ENCODE data around the gene SORCS2.

Gene SORCS2

DNA sequence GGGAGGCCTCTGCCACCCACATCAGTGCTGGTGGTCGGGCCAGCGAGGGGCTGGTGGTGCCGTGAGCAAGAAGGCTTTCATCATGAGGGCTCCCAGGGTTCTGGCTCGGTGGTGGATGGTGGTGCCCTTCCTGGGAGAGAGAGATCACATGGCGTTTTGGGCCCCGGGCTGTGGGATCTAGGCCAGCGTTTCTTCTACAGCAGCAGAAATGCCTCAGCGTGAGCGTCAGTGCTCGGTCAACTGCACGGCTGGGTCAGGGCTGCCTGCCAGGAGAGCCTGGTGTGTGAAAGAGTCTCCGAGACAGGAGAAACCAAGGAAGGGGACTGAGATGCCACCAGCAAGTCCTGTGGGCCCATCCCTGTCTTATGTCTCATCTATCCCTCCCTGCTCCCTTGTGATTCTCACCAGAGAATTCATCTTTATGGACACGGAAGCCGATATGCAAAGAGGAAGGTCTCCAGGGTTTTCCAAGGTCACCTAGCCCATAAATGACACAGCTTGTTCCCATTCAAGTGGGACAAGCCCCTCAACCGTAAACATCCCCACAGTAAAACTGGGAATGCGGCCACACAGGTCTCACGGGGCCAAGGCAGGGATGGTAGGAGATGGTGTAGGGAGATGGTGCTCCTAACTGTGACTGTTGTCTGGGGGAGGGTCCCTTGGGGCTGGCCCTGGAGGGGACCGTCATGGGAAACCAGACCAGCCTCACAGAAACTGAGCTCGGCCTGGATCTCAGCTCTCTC lies 99.2 kb downstream of the SORCS2 start:
- no peak for DNase-seq (ENCODE audit: low read depth)

DNA sequence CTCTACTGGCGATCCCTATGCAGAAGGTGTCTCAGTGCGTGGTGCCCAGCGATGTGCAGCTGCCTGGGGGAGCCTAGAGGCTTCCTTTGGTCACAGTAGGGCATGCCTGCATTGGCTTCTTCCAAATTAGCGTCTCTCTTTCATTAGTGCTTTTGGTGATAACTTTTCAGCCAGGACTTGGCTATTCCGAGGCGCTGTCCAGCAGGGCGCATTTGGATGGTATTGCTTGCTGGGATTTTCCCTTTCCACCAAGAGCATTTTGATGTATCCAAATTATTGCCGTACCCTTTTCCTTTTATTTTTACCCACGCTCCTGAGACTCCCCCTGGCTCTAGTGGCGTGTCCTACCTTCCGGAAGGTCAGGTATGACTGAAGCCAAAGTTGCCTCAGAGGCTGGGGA lies 101.4 kb downstream of the SORCS2 start:
- no peak for DNase-seq (ENCODE audit: low read depth)

DNA sequence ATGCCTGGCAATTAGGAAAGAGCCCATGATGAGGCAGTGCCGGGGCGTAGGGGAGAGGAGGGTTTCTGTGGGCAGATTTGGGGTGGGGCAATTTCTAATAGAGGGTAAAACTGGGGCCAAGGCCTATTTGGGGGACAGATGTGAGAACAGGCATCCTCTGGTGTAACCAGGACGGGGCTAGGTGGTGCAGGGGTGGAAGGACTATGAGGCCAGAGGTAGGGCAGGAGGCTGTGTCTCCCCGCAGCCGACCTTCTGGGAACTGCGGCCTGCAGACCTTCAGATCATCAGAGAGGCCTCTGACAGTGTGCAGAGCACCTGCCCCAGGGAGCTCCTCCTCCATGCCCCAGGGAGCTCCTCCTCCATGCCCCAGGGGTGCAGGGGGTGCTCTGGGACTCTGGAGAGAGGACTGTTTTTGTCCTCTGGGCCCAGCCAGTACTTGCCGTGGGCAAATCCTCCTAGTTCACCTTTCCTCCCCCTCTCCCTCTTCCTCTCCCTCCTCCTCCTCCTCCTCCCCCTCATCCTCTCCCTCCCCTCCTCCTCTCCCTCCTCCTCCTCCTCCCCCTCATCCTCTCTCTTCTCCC lies 101.9 kb downstream of the SORCS2 start:
- no peak for DNase-seq (ENCODE audit: low read depth)

DNA sequence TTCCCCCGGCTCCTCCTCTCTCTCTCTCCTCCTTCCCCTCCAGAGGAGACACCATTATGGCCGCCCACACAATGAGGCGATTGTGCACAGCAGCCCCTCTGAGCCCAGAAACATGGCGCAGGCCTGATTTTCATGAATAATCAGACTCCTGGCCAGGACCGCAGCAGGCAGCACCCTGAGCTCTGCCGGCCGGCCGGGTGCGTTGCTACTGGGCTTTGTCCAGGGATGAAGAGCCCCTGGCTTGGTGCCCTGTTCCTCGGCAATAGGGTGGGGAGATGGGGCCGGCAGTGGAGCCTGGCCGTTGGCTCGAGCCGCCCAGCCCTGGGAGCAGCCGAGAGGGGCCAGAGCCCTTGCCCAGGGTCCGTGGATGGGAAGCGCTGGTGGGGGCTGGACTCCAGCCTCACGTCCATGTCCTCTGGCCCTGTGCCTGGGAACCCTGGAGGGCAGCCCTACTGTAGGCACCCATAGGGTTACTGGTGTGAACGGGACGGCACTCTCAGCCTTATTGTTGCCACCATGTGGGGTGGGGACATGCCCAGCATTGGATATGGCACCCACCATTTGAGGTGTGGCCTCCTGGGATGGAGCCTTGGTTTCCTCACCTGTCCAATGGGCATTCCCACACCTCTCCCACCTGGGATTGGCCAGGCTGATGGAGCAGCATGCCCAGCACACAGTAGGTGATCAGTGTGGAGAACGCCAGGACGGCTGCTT lies 103.0 kb downstream of the SORCS2 start:
- no peak for DNase-seq (ENCODE audit: low read depth)

DNA sequence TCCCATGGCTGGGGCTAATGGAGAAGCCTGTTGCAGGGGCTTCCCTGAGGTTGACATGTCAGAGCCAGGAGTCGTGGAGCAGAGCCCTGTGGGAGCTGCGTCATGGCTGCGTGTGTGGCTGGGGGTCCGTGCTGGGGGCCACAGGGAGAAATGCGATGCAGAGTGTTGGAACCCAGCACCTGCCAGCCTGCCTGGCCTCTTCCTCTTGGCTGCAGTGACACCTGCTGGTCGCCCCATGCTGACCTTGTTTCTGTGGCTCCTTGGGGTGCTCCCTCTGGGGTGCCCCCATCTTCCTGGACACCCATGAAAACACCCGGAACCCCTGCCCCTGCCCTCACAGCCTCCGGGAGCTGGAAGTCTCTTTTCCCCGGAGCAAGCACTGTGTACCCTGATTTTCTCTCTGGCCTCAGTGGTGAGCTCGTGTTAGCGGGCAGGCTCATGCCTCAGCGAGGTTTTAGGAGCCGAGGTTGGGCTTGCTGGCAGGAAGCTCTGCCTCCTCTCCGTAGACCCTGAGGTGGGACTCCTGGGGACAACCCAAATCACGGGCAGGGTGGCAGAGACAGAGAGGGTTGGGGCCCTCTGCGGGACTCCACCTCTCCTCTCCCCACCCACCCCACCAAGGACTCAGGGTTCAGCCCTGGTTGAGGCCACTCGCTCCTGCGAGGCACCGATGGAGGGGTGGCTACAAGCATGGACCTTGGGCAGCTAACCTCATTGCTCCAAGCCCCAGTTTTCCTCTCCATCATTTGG lies 103.7 kb downstream of the SORCS2 start:
- no peak for DNase-seq (ENCODE audit: low read depth)

DNA sequence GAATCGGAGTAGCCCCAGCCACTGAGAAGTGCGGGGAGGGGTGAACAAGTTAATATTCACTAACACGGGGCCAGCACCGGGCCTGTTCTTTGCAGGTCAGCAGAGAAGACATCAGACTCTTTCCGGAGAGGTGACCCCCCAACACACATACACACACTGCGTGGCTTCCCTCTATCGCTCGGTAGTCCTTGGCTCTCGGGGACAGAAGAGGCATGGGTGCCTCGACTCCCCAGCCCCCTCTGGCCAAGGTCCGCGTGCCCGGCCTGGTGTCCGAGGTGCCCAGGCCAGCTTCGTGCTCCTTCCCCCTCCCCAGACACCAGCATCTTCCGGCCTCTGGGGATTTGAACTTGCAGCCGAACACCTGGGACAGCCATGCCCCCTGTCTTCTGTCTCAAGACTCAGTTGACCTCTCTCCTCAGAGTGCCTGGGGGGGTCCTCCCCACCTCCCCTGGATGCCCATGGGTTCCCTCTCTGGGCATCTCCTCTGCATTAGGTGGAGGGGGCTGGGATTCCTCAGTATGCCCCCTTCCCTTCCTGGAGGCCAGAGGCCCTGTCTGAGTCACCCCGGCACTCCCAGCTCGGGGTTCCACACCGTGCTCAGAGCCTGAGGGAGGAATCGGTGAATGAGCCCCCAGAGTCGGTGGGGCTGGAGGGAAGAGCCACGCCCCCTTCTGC lies 104.5 kb downstream of the SORCS2 start:
- DNase-seq (ENCODE audit: low read depth) = no peak

DNA sequence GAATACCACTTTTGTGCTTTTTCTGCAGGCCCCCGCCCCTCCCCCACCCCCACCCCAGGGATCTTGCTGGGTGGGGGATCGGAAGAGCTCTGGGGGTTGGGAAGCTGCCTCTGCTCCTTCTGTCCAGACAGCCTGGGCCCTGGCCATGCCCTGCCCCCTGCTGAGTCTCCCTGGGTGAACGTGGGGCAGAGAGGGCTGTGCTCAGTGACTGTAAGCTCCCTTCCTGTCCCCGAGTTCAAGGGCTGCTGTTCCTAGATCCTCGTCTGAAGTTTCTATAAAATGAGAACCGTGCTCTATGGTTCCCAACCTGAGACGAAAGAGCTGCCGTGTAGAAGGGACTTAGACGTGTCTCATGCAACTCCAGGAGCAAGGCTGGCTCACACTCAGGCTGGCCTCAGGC lies 105.0 kb downstream of the SORCS2 start:
- DNase-seq (ENCODE audit: low read depth) = no peak

DNA sequence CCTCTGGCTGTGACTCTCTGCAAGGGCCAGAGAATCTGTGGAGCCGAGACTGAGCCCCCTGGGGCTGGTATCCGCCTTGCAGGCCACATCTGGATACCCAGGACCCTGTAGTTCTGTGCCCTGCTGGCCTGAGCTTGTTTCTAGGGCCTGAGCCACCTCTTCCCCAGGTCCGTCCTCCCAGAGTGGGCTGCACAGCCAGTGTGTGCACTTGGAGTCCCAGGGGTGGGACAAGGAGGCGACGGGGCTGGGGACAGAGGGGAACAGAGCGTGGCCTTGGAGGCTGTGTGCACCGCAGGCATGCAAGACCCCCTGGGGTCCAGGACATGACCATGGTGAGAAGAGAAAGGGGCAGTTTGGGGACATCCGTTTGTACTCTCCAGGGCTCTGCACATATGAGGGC lies 105.5 kb downstream of the SORCS2 start:
- DNase-seq (ENCODE audit: low read depth) = no peak

DNA sequence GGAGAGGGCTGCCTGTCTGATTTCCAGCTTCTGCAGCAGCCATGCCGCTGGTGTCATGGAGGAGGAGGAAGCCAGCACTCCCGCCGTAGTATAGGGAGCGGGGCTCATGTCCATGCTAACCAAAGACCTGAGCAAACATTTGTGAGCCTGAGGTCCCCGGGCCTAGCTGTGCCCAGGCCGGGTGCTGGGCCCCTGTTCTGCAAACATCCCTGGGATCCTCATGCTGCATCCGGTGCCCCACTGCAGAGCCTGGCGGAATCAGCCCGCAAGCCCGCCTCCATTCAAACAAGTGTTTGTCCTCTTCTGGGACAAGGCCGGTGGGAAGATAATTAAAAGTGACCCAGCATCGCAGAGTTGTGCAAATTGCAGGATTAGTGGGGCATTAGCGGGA lies 106.3 kb downstream of the SORCS2 start:
- no peak for DNase-seq (ENCODE audit: low read depth)

DNA sequence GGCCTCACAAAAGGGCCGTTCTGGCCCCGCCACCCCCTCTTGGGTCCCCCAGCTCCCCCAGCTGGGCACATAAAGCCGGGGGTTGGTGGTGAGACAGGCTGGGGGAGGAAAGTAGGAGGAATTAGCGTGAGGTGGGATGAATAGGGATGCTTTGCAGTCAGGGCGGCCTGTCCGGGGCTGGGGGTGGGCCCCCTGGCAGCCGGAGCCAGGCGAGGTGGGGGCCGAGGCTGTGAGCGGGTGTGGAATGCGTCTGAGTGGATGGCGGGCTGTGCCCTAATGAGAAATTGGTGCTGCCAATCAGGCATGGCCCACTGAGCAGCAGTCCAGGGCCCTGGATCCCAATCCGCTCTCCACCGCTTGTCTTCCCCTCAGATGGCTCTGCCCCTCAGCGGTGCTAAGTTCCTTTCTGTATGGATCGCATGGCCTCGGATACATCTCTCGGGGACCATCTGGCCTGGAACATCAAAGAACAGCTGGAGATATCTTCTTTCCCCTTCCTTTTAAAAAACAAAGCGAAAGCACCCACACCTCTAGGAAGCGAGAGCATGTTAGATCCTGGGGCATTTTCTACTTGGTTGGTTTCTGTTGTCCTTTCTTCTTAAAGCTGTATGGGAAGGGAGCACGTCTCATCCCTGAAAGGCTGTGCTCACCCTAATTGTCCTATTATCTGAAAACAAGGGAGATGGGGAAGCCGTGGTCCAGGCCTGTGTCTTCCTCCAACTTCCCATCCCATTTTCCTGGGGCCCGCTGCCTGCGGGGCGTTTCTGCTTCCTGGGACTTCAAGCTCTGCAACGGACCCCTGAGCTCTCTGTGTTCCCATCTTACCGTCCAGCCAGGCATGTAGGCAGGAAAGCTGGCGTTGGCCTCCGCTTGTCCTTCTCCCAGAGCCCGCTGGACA lies 106.9 kb downstream of the SORCS2 start:
- no peak for DNase-seq (ENCODE audit: low read depth)

DNA sequence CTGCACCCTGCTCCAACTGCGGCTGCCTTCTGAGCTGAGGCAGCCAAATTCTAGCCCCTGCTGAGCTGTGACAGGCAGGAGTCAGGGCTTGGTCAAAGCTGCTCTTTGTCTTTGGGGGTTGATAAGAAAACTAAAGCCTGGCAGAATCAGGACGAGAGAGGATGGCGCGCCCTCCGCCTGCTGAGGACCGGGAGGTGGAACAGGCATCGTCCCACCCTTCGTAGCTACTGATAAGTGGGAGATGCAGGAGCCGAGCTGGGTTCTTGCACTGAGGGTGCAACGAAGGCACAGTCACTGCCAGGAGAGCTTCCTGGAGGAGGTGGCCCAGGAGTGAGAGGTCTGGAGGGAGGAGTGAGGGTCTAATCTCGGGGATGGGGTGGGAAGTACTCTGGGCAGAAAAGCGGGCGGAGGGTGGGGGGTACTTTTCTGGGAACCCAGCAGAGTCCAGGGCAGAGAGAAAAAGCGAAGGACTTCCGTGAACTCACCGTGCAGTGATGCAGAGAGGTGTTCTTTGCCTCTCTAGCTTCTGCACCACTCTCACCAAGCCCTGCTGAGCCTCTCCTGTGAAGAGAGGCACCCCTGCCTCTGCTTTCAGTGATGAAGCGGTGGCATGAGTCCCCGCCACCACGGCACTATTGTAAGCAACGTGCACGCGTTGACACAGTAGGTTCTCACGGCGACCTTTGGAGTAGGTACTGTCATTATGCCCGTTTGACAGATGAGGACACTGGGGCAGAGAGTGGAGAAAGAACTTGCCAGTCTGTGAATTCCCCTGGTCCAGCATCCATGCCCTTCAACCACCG lies 107.8 kb downstream of the SORCS2 start:
- no peak for DNase-seq (ENCODE audit: low read depth)

DNA sequence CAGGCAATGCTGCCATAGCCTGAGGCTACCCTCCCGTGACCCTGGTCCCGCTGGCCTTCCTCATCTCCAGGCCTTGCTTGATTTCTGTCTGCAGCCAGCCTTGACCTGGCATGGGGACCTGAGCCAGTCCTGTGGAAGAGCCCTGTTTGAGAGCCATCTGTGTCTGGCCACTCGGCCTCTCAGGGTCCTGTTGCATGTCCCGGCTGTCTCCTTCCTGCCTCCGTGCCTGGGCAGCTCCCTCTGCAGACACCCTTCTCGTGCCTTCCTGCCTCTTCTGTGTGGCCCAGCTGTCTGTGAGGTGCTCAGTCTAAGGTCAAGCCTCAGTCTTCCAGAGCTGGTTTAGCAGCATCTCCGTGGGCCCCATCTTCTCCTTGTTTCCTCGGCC lies 108.4 kb downstream of the SORCS2 start:
- DNase-seq (ENCODE audit: low read depth) = no peak

DNA sequence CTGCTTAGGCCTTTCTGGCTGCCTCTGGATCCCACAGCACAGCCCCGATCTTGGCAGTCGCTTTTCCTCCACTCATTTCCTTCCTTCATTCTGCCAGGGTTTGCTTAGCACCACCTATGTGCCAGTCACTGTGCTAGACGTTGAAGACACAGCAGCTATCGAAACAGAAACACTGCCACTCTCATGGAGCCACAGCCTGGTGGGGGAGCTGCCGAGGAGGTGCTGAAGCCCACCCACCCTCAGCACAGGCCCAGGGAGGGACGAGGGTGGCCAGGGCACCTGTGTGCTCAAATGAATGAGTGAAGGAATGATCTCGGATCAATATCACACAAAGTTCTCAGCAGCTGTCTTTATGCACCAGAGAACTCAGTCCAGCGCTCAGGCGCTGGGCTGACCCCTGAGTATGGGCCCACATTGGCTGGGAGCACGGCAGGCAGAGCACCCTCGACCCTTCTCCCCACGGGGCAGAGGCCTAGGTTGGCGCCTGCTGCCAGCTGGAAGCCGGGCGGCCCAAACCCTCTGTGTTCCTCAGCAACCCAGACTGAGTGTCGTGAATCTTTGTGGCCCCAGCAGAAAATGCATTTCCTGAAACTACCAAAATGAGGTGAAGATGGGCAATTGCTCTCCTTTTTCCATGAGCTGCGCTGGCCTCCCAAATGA lies 108.9 kb downstream of the SORCS2 start:
- no peak for DNase-seq (ENCODE audit: low read depth)

DNA sequence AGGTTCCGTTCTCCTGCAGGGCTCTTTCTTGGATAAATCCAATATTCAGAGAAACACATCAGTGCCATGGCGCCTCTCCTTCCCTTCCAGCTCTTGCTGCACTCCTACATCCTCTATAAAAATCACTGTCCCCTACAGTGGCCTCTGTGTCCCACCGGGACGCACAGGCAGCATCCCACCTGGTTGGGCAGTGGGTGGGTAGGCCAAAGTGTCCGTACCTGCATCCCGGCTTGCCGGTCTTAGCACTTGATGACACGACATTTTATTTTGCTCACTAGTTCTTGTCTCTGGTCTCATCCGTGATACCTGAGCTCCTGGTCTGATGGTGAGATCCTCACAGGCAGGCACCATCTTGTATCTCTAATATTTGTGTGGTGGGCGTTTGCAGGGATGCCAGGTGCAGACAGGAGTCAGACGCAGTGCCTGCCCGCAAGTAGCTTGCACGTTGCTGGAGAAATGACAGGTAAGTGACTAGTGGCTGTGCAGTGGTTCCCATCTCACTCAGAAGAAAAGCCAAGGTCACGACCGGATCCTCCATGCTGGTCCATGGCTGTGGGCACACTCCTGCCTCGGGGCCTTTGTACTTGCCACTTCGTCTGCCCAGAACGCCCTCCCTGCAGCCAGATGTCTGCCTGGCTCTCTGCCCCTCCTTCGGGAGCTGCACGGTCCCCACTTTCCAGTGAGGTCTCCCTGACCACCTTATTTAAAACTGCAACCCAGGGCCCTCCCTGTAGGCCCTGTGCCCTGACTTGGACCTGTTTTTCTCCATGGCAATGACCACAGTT lies 109.7 kb downstream of the SORCS2 start:
- DNase-seq (ENCODE audit: low read depth) = no peak

DNA sequence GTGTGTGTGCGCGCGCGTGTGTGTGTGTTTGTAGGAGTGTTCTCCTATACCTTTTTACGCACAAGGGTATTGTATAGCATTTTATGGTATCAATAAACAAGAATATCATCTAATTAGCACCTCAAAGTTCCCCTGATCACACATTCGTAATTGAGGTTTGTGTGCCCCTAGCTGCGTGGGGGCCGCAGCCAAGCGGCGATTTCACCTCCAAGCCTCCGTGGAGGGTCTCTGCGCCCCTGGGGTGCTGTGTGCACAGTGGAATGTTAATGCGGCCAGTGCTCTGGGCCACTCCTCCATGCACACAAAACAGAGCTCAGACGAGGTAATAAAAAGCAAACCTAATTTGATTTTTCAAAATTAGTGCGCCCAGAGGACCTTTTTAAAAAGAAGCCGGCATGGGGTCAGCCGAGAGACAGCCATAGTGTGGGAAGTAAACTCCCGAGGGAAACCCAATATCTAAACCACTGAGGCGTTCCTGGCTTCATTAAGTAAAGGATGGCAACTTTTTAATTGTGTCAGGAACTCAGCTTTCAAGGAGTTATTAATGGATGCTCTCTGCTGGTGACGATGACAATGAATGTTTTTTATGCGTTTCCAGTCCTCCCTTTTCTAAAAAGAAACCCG lies 110.6 kb downstream of the SORCS2 start:
- DNase-seq (ENCODE audit: low read depth) = no peak

DNA sequence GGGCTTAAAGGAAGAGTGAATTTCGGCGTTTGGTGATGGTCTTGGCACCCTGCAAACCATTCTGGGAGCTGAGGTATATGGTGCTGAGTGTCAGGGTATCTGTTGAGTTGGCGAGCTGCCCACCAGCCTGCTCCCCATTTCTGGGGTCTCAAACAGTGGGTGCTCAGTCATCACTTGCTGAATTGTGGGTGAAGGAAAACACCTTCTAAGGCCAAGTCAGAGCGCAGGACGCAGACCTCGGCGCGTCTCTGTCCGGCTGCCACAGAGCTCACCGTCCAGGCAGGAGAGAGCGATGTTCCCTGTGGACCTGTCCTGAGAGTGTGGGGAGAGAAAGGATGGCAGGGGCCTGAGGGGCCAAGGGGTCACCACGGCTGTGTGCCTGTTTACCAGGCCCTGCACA lies 111.2 kb downstream of the SORCS2 start:
- DNase-seq (ENCODE audit: low read depth) = no peak

DNA sequence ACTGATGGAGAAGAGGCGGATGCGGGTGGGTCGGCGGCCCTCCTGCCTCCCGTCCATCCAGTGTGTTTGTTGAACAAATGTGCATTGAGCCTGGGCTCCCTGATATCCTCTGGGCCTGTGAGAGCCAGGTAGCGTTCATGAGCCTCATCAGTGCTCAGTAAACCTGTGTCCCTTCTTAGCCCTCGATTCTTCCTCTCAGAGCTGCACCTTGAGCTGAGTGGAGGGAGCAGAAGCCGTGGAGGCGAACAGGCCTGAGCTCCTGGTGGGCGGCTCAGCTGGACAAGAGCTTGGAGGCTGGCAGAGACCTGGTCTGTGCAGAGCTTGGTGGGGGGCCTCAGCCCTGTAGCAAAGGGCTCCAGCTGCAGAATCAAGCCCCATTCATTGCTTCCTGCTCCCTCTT lies 112.1 kb downstream of the SORCS2 start:
- no peak for DNase-seq (ENCODE audit: low read depth)
